ENCODE results near the gene SALL4.

The SALL4 gene

GRCh38 chr20:51799401-51799860, 2.9 kb downstream of the SALL4 start:
- Histone ChIP-seq H3K4me3 (no peak overlapping the region), H3K9me3 (ENCODE audit: low read depth, low read length) (no peaks in the 10 kb centered on the region), H3K27ac (no peak overlapping the region), H3K9ac (ENCODE audit: insufficient read length) (no peak overlapping the region), H3K36me3 (ENCODE audit: insufficient read depth, low read length) (no peaks in the 10 kb centered on the region)
- TF ChIP-seq EZH2 (IDR thresholded peaks at IDR 0.05) = no peak
- TF ChIP-seq POLR2AphosphoS5 (IDR thresholded peaks at IDR 0.05; ENCODE audit: borderline replicate concordance, low read depth, low read length) = no peak
- no peak for TF ChIP-seq FOXP2 (optimal IDR thresholded peaks at IDR 0.05; ENCODE audit: control extremely low read depth, extremely low read length, insufficient read depth)
- no peak for DNase-seq (ENCODE audit: low read depth, low spot score)

- H3K4me3 ChIP-seq = peak overlapping the region; percentile 49
These were observed 4.8 kb downstream of the SALL4 start for GRCh38 chr20:51797357-51798025.

GRCh38 chr20:51796340-51796739, 6.0 kb downstream of the SALL4 start:
- H3K9ac ChIP-seq (ENCODE audit: insufficient read length) = no peak overlapping the region
- DNase-seq (ENCODE audit: low read depth, low spot score) = no peak
- no peak overlapping the region for H3K27ac ChIP-seq
- TF ChIP-seq FOXP2 (optimal IDR thresholded peaks at IDR 0.05; ENCODE audit: control extremely low read depth, extremely low read length, insufficient read depth) (no peak), EZH2 (IDR thresholded peaks at IDR 0.05) (no peak), POLR2AphosphoS5 (IDR thresholded peaks at IDR 0.05; ENCODE audit: borderline replicate concordance, low read depth, low read length) (no peak)
- H3K4me3 ChIP-seq = no peak overlapping the region
- H3K9me3 ChIP-seq (ENCODE audit: low read depth, low read length) = no peaks in the 10 kb centered on the region
- no peaks in the 10 kb centered on the region for H3K36me3 ChIP-seq (ENCODE audit: insufficient read depth, low read length)

More at GRCh38 chr20:51797357-51798025, 4.8 kb downstream of the SALL4 start:
- TF ChIP-seq POLR2AphosphoS5 (IDR thresholded peaks at IDR 0.05; ENCODE audit: borderline replicate concordance, low read depth, low read length) = no peak
- TF ChIP-seq EZH2 (IDR thresholded peaks at IDR 0.05) = no peak
- no peak for TF ChIP-seq FOXP2 (optimal IDR thresholded peaks at IDR 0.05; ENCODE audit: control extremely low read depth, extremely low read length, insufficient read depth)
- Histone ChIP-seq H3K9ac (ENCODE audit: insufficient read length) (no peak overlapping the region), H3K9me3 (ENCODE audit: low read depth, low read length) (no peaks in the 10 kb centered on the region), H3K27ac (peak overlapping the region; percentile 61), H3K36me3 (ENCODE audit: insufficient read depth, low read length) (no peaks in the 10 kb centered on the region)
- DNase-seq (ENCODE audit: low read depth, low spot score) = peak; percentile 35

GRCh38 chr20:51792960-51793359, 9.4 kb downstream of the SALL4 start:
- H3K36me3 ChIP-seq (ENCODE audit: insufficient read depth, low read length) = no peaks in the 10 kb centered on the region
- H3K9me3 ChIP-seq (ENCODE audit: low read depth, low read length) = no peaks in the 10 kb centered on the region
- DNase-seq (ENCODE audit: low read depth, low spot score) = no peak
- TF ChIP-seq POLR2AphosphoS5 (IDR thresholded peaks at IDR 0.05; ENCODE audit: borderline replicate concordance, low read depth, low read length) (no peak), EZH2 (IDR thresholded peaks at IDR 0.05) (no peak), FOXP2 (optimal IDR thresholded peaks at IDR 0.05; ENCODE audit: control extremely low read depth, extremely low read length, insufficient read depth) (no peak)
- H3K27ac ChIP-seq = no peak overlapping the region
- no peak overlapping the region for H3K9ac ChIP-seq (ENCODE audit: insufficient read length)
- H3K4me3 ChIP-seq = no peak overlapping the region

- Histone ChIP-seq H3K4me3 (no peak overlapping the region), H3K27ac (no peak overlapping the region), H3K9ac (ENCODE audit: insufficient read length) (no peak overlapping the region), H3K9me3 (ENCODE audit: low read depth, low read length) (no peaks in the 10 kb centered on the region), H3K36me3 (ENCODE audit: insufficient read depth, low read length) (no peaks in the 10 kb centered on the region)
- TF ChIP-seq EZH2 (IDR thresholded peaks at IDR 0.05) (no peak), POLR2AphosphoS5 (IDR thresholded peaks at IDR 0.05; ENCODE audit: borderline replicate concordance, low read depth, low read length) (no peak), FOXP2 (optimal IDR thresholded peaks at IDR 0.05; ENCODE audit: control extremely low read depth, extremely low read length, insufficient read depth) (no peak)
- no peak for DNase-seq (ENCODE audit: low read depth, low spot score)
These were observed 10.7 kb downstream of the SALL4 start for GRCh38 chr20:51791626-51792025.

GRCh38 chr20:51790256-51790655, 12.1 kb downstream of the SALL4 start:
- no peak for DNase-seq (ENCODE audit: low read depth, low spot score)

GRCh38 chr20:51789434-51789833, 12.9 kb downstream of the SALL4 start:
- H3K36me3 ChIP-seq (ENCODE audit: insufficient read depth, low read length) = no peaks in the 10 kb centered on the region
- TF ChIP-seq FOXP2 (optimal IDR thresholded peaks at IDR 0.05; ENCODE audit: control extremely low read depth, extremely low read length, insufficient read depth) (no peak), EZH2 (IDR thresholded peaks at IDR 0.05) (no peak), POLR2AphosphoS5 (IDR thresholded peaks at IDR 0.05; ENCODE audit: borderline replicate concordance, low read depth, low read length) (no peak)
- no peaks in the 10 kb centered on the region for H3K9me3 ChIP-seq (ENCODE audit: low read depth, low read length)
- H3K27ac ChIP-seq = no peak overlapping the region
- H3K9ac ChIP-seq (ENCODE audit: insufficient read length) = no peak overlapping the region
- H3K4me3 ChIP-seq = no peak overlapping the region
- no peak for DNase-seq (ENCODE audit: low read depth, low spot score)

More at GRCh38 chr20:51790256-51790655, 12.1 kb downstream of the SALL4 start:
- no peaks in the 10 kb centered on the region for H3K36me3 ChIP-seq (ENCODE audit: insufficient read depth, low read length)
- H3K9ac ChIP-seq (ENCODE audit: insufficient read length) = no peak overlapping the region
- H3K27ac ChIP-seq = no peak overlapping the region
- H3K4me3 ChIP-seq = no peak overlapping the region
- TF ChIP-seq FOXP2 (optimal IDR thresholded peaks at IDR 0.05; ENCODE audit: control extremely low read depth, extremely low read length, insufficient read depth) (no peak), POLR2AphosphoS5 (IDR thresholded peaks at IDR 0.05; ENCODE audit: borderline replicate concordance, low read depth, low read length) (no peak), EZH2 (IDR thresholded peaks at IDR 0.05) (no peak)
- H3K9me3 ChIP-seq (ENCODE audit: low read depth, low read length) = no peaks in the 10 kb centered on the region

- DNase-seq (ENCODE audit: low read depth, low spot score) = no peak
- Histone ChIP-seq H3K9me3 (ENCODE audit: low read depth, low read length) (no peaks in the 10 kb centered on the region), H3K9ac (ENCODE audit: insufficient read length) (no peak overlapping the region), H3K27ac (no peak overlapping the region), H3K36me3 (ENCODE audit: insufficient read depth, low read length) (no peaks in the 10 kb centered on the region), H3K4me3 (no peak overlapping the region)
- TF ChIP-seq FOXP2 (optimal IDR thresholded peaks at IDR 0.05; ENCODE audit: control extremely low read depth, extremely low read length, insufficient read depth) (no peak), POLR2AphosphoS5 (IDR thresholded peaks at IDR 0.05; ENCODE audit: borderline replicate concordance, low read depth, low read length) (no peak), EZH2 (IDR thresholded peaks at IDR 0.05) (no peak)
These were observed 13.5 kb downstream of the SALL4 start for GRCh38 chr20:51788822-51789221.

Data from SK-N-MC (cell line).